ENCODE results near the gene TBC1D22A. TPM values are rescaled to one million over a fixed set of nuclear protein-coding genes. Genes with fewer than 3 reads are reported as not detected.
A peak's percentile ranks its signal among the peaks of the same experiment; 100 is the strongest.

The TBC1D22A gene
- total and polyA plus RNA-seq, 9 of the 15 experiments (the other 6 are each of a cell fraction or from before 2014, with no cell fraction given), result 0.20 to 11.5 (median 5.2) TPM

- TF ChIP-seq STAT5A (IDR thresholded peaks at IDR 0.05; ENCODE audit: borderline replicate concordance, low read length), result peak; percentile 60; the same call in 1 of the 2 replicates
- no peak for TF ChIP-seq CTCF (IDR thresholded peaks at IDR 0.05 in 2 of 3, conservative IDR thresholded peaks at IDR 0.05 in 1 of 3; ENCODE audit: insufficient read depth in 2 of 3, low read depth in 1 of 3, low read length in 3 of 3)
- TF ChIP-seq ZNF764 (CRISPR knock-in tag; IDR thresholded peaks at IDR 0.05; ENCODE audit: low read depth), result no peak
- TF ChIP-seq SMC3 (conservative IDR thresholded peaks at IDR 0.05; ENCODE audit: insufficient read depth, low read depth, low read length), result no peak
- no peak for TF ChIP-seq RBM22 (IDR thresholded peaks at IDR 0.05; ENCODE audit: low read depth, low read length, poor library complexity, severe bottlenecking)
- TF ChIP-seq HMG20B (CRISPR knock-in tag; IDR thresholded peaks at IDR 0.05), result no peak
- no peak for TF ChIP-seq ZNF407 (IDR thresholded peaks at IDR 0.05; ENCODE audit: low read depth)
- no peak for TF ChIP-seq ZNF165 (CRISPR knock-in tag; IDR thresholded peaks at IDR 0.05; ENCODE audit: borderline replicate concordance)
- TF ChIP-seq CBFA2T3 (IDR thresholded peaks at IDR 0.05), result peak; percentile 92
- no peak for TF ChIP-seq ZNF609 (CRISPR knock-in tag; IDR thresholded peaks at IDR 0.05; ENCODE audit: borderline replicate concordance)
- no peak for TF ChIP-seq PRMT5 (CRISPR knock-in tag; IDR thresholded peaks at IDR 0.05)
- TF ChIP-seq EHMT2 (IDR thresholded peaks at IDR 0.05), result no peak
These were observed 172.5 kb downstream of the TBC1D22A start (continued) for GRCh38 chr22:46934746-46935491.

Data from K562 (cell line).